Measurements from ENCODE around the gene GALNT15.

Gene GALNT15

GRCh38 chr3:16174389-16174788 is at the start of gene GALNT15:
TSS of gene GALNT15 (plus strand) at chr3:16174680. CDS start at chr3:16175152, 472 bp downstream.
- DNase-seq = peak; percentile 97

GRCh38 chr3:16126634-16127033 is 47.8 kb upstream of the GALNT15 start:
- DNase-seq = no peak

GRCh38 chr3:16127249-16127648 is 47.2 kb upstream of the GALNT15 start:
- no peak for DNase-seq

GRCh38 chr3:16130066-16130465 is 44.4 kb upstream of the GALNT15 start:
- DNase-seq = peak; percentile 74

- no peak for DNase-seq
Observed at GRCh38 chr3:16132190-16132589, 42.3 kb upstream of the GALNT15 start.

- no peak for DNase-seq
Observed at GRCh38 chr3:16132928-16133327, 41.6 kb upstream of the GALNT15 start.

- DNase-seq = no peak
Observed at GRCh38 chr3:16134173-16134928, 40.1 kb upstream of the GALNT15 start.

GRCh38 chr3:16136055-16136454 is 38.4 kb upstream of the GALNT15 start:
- peak; percentile 60 for DNase-seq

GRCh38 chr3:16137044-16137443 is 37.4 kb upstream of the GALNT15 start:
- peak; percentile 40 for DNase-seq

GRCh38 chr3:16137977-16138376 is 36.5 kb upstream of the GALNT15 start:
- no peak for DNase-seq

GRCh38 chr3:16140116-16140893 is 34.2 kb upstream of the GALNT15 start:
- peak; percentile 85 for DNase-seq

- no peak for DNase-seq
Observed at GRCh38 chr3:16140894-16141285, 33.6 kb upstream of the GALNT15 start.

- no peak for DNase-seq
Observed at GRCh38 chr3:16142350-16143025, 32.0 kb upstream of the GALNT15 start.

- no peak for DNase-seq
Observed at GRCh38 chr3:16143861-16144447, 30.5 kb upstream of the GALNT15 start.

- no peak for DNase-seq
Observed at GRCh38 chr3:16145176-16145575, 29.3 kb upstream of the GALNT15 start.

- no peak for DNase-seq
Observed at GRCh38 chr3:16146015-16146730, 28.3 kb upstream of the GALNT15 start.

GRCh38 chr3:16147220-16147994 is 27.1 kb upstream of the GALNT15 start:
- DNase-seq = peak; percentile 70

GRCh38 chr3:16148213-16148612 is 26.3 kb upstream of the GALNT15 start:
- DNase-seq = no peak

GRCh38 chr3:16148783-16149182 is 25.7 kb upstream of the GALNT15 start:
- DNase-seq = peak; percentile 87

- DNase-seq = no peak
Observed at GRCh38 chr3:16150285-16150684, 24.2 kb upstream of the GALNT15 start.

- DNase-seq = peak; percentile 66
Observed at GRCh38 chr3:16151109-16151508, 23.4 kb upstream of the GALNT15 start.

- no peak for DNase-seq
Observed at GRCh38 chr3:16168211-16168610, 6.3 kb upstream of the GALNT15 start.

Measured in HCEC 1CT (cell line).